GM18499 (cell line): ENCODE data around the gene MX1.

Experiments used
- ATAC-seq: cut with Tn5 transposase; IDR thresholded peaks from one replicate; pipeline ENCODE4 v1.9.1; 2021; ENCODE audit warnings: moderate number of reproducible peaks; ENCODE audit not compliant: insufficient read depth, unreplicated experiment

The MX1 gene

GRCh38 chr21:41429305-41429704 lies 3.3 kb downstream of the MX1 start:
- no peak for ATAC-seq

DNA sequence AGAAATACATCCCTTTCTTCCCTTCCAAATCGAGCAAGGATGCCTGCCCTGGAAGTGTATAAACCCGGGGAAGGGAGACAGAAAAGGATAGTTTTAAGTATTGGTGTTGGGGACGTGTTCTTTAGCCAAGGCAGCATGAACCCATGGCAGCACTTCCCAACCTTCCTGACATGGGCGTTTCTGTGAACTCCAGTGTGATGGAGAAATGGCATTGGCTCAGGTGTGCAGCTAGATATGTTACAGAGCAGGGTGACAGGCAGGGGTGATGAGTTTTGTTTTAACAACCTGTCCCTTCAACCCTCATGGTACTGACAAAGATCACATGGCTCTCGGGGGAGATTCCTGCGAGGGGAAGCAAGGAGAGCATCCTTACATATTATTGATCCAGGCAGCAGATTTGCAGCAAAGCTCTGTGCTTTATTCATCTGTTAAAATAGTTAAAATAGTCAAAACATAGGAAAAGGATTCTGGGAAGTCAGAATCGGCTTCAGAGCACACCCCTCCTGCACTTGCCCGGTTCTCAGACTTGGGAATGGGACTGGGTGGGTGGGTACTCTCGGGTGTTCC lies 4.0 kb downstream of the MX1 start:
- no peak for ATAC-seq

- ATAC-seq = no peak
Measured at GRCh38 chr21:41431788-41432548, 5.9 kb downstream of the MX1 start.

DNA sequence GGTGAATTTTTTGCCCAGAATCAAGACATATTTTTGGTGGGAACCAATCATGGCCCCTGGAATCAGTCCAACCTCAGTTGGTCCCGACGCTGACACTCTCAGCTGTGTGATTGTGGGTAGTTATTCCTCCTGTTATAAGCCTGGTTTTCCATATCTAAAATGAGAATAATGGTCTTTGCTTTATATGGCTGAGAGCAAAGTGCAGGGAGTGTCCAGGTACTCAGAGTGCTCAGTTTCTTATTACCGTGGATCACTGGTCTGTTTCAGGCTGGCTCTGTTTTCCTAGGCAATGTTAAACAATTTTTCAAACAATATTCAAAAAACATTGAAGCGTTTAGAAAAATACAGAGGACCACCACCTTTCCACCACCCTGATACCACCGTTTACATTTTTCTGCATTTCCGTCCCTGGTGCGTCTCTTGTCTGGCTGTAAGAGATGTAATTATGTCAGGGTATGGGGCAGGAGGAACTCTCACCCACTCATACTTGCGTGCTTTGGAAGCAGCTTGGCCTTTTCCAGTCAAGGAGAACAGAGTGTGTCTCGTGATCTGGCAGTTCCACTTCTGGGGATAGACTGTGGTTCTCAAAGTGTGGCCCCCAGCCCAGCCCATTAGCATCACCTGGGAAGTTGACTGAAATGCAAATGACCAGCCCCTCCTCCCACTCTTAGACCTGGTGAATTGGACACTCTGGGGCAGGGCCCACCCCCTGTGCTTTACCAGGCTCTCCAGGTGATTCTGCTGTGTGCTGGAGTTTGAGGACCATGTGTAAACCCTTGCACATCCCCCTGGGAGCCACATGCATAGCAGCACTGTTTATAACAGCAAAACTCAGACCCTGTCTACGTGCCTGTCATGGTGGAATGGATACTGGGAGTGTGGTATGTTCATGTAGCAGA lies 6.8 kb downstream of the MX1 start:
- ATAC-seq = no peak

DNA sequence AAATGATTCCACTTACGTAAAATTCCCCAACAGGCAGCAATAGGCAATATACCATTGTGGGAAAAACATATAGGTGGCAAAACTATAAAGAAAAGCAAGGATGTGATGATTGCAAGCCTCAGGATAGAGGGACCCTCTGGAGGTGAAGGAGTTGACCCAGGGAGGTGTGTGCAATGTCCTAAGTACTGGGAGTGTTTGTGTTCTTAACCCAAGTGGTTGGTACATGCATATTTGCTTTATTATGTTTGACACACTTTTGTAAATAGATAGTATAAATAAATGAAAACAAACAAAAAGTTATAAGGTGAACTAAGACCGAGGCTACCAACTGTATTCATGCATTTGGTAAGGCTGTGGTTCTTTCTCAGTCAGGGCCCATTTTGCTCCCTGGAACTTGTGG lies 7.5 kb downstream of the MX1 start:
- no peak for ATAC-seq

- no peak for ATAC-seq
Measured at GRCh38 chr21:41435706-41436105, 9.7 kb downstream of the MX1 start.

- no peak for ATAC-seq
Measured at GRCh38 chr21:41437729-41438128, 11.7 kb downstream of the MX1 start.

DNA sequence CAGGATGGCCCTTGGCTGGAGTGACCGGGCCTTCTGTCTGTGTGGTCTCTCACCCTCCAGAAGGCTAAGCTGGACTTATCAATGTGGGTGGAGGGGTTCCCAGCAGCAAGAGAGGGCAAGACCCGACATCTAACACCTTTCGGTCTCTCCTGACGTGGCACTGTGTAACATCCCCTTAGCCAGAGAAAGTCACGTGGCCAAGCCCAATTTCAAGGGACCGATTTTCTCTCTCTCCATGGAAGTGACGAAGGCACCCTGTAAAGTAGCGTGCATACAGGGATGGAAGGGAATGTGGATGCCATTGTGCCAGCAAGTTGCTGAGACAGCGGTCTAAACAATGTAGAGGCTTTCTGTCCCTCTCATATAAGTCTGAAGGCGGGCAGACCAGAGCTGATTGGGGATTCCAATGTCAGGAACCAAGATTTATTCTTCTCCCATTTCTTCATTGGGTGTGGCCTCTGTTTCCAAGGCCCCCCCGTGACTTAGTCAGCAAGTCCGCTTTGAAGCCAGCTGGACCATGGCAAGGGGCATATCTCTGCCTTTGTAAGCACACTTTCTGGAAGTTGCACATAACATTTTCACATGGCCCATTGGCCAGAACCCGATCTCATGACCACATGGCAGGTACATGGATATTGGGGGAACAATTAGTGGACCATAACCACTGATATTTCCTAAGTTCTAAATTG lies 12.5 kb downstream of the MX1 start:
- no peak for ATAC-seq

DNA sequence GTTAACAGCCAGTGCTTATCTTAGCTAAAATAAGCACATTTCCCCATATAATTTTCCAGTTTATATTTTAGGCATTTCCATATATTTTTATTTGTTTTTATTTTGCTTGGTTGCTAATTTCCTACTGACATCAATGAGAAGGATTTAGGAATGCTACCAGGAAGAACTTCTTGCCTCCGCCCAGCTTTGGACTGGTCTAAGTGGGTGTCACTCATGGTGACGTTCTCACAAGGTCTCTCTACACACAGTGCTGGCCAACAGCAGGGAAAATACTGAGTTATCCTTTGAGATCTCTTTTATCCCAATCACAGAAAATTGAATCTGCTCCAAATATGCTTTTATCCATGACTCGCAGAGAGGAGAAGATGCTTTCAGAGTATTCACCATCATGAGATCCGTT lies 13.2 kb downstream of the MX1 start:
- ATAC-seq = no peak

GRCh38 chr21:41441546-41441945 lies 15.5 kb downstream of the MX1 start:
- ATAC-seq = no peak

GRCh38 chr21:41442481-41443186 lies 16.6 kb downstream of the MX1 start:
- ATAC-seq = no peak

- no peak for ATAC-seq
Measured at GRCh38 chr21:41443562-41443961, 17.5 kb downstream of the MX1 start.

DNA sequence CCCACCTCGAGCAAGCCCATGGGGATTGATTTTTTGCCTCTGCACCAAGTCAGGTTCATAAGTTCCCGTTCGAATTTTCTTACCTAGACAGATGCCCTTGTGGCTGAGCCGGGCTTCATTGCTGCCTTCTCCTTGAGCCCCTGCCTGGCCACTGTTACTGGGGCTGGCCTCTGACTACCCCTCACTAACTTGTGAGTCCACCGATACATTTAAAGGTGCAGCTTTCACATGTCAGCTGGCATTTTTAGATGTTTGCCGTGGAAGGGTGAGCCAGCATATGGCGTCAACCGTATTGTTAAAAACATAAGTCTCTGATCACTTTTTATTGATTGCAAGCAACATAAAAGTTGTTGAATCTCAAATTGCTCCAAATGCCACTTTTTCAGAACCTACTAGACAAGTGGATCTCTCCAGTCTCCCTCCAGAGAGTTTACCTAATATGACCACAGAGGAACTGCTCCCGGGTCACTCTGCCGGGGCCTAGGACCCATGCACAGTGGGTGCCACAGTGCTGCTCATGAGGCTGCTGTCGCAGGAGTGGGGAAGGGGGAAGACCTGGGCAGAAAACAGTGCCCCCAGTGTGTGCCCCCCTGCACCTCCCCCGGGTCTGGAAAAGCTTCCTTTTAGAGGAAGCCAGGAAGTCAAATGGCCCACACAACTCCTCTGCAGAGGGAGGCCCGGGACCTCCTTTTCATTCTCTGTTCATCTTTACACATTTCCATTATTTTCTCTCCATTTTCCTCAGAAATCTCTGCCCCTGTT lies 18.8 kb downstream of the MX1 start:
- ATAC-seq = no peak

DNA sequence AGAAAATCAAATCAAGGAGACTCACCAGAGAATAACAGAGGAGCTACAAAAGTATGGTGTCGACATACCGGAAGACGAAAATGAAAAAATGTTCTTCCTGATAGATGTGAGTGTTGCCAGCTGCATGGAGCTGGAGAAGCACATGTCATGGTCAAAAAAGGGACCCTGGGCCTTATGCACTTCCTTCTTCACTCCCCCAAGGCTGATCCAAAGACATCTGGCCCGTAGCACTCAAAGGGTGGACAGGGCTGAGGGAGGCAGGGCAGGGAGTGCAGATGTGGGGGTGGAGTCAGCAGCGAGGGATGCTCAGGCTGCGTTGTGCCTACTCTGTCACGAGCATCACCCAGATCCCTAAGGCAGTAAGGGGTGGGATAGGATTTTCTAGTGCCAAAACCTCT lies 19.4 kb downstream of the MX1 start:
- no peak for ATAC-seq

GRCh38 chr21:41446586-41446985 lies 20.5 kb downstream of the MX1 start:
- ATAC-seq = no peak

DNA sequence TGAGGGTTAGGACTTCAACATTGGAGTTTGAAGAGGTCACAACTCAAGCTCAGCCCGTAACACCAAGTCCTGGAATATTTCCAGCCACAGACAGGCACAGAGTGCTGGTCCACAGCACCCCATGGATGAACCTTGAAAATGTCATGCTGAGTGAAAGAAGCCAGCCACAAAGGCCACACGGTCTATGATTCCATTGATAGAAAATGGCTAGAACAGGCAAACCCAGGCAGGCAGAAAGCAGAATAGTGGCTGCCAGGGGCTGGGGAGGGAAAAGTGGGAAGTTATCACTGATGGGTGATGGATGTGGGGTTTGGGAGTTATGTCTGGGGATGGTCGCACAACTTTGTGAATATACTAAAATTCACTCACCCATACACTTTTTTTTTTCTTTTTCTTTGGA lies 21.3 kb downstream of the MX1 start:
- no peak for ATAC-seq

- no peak for ATAC-seq
Measured at GRCh38 chr21:41449613-41450012, 23.6 kb downstream of the MX1 start.

DNA sequence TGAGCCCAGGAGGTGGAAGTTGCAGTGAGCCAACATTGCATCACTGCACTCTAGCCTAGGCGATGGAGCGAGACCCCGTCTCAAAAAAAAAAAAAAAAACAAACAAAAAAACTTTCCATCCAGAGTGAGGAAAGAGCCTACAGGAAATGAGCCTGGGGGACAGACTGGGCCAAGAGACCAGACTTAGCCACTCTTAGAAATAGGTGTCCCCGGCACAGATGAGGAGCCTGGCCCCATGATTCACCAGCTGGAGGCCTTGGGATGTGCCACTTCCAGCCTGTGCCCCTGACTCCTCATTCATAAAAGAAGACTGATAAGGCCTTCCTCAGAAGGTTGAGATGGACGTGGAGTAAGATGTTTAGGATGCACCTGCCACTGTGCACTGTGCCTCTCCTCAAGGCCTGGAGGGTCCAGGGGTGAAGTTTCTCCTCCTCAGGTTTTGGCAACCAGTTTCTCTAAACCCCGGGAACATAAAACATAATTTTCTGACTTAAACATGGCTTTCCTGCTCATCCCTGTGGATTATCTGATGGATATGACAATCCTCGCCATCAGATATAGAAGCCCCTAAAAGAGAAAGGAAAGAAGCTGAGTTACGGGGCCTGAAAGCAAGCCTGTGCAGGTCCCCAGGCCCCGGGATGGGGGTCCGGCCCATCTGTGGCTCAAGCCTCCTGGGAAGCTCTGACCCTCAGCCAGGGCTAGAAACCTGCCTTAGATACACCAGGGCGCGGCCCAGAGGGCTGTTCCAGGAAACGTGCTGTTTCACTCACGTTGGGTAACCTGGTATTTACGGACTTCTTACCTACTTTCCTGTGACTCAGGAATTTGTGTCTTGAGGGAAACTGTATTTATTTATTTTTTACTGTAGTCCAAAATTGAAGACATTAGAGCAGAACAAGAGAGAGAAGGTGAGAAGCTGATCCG lies 26.0 kb downstream of the MX1 start:
- no peak for ATAC-seq
